IPS-18c (cell line): ENCODE results near the gene RBM17.
"Not testable (repeated sequence)": the region's sequence is repeated elsewhere in the genome, so short reads cannot be mapped to it uniquely, and the experiment has no call there.

ENCODE experiments used
- H3K4me3 ChIP-seq: 2 replicates; pipeline ENCODE4 v1.7.0; 2013; ENCODE audit warnings: low read depth, mild to moderate bottlenecking, low read length, moderate library complexity; ENCODE audit not compliant: insufficient read depth
- H3K9me3 ChIP-seq: one replicate; pipeline ENCODE4 v1.6.1; 2013; ENCODE audit warnings: mild to moderate bottlenecking, low read length, moderate library complexity; ENCODE audit not compliant: control insufficient read depth, insufficient read depth

RBM17 gene

GRCh38 chr10:6154566-6154965 lies 65.7 kb downstream of the RBM17 start:
- H3K9me3 ChIP-seq = peaks cover 2% of the 10 kb centered on the region
- no peak overlapping the region for H3K4me3 ChIP-seq

GRCh38 chr10:6158276-6158675 lies 69.4 kb downstream of the RBM17 start:
- Histone ChIP-seq H3K9me3 (no peaks in the 10 kb centered on the region), H3K4me3 (no peak overlapping the region)

- Histone ChIP-seq H3K4me3 (no peak overlapping the region), H3K9me3 (no peaks in the 10 kb centered on the region)
These were observed 73.1 kb downstream of the RBM17 start for GRCh38 chr10:6161921-6162320.

- Histone ChIP-seq H3K4me3 (peak overlapping the region; percentile 55; the same call in 1 of the 2 replicates), H3K9me3 (no peaks in the 10 kb centered on the region)
These were observed 73.9 kb downstream of the RBM17 start for GRCh38 chr10:6162589-6163356.

GRCh38 chr10:6163364-6164270 lies 74.8 kb downstream of the RBM17 start:
- Histone ChIP-seq H3K4me3 (peak overlapping the region; percentile 79), H3K9me3 (no peaks in the 10 kb centered on the region)

GRCh38 chr10:6164271-6165095 lies 75.6 kb downstream of the RBM17 start:
- H3K4me3 ChIP-seq = peak overlapping the region; percentile 79
- no peaks in the 10 kb centered on the region for H3K9me3 ChIP-seq

GRCh38 chr10:6165221-6165725 lies 76.4 kb downstream of the RBM17 start:
- no peak overlapping the region for H3K4me3 ChIP-seq
- no peaks in the 10 kb centered on the region for H3K9me3 ChIP-seq

GRCh38 chr10:6165933-6166332 lies 77.1 kb downstream of the RBM17 start:
- H3K4me3 ChIP-seq, H3K9me3 ChIP-seq: not testable (repeated sequence)
